NCI-H2029 (cell line): ENCODE measurements around the gene ECT2L.

Experiments
- DNase-seq: peaks from one replicate; lab custom pipeline; 2025; lab: John Stamatoyannopoulos, UW

The ECT2L gene

GRCh38 chr6:138803861-138804260 lies 8.0 kb downstream of the ECT2L start:
- no peak for DNase-seq

GRCh38 chr6:138805016-138805765 lies 9.3 kb downstream of the ECT2L start:
- DNase-seq = no peak

- no peak for DNase-seq
Measured at GRCh38 chr6:138806889-138807288, 11.0 kb downstream of the ECT2L start.

GRCh38 chr6:138809677-138810076 lies 13.8 kb downstream of the ECT2L start:
- no peak for DNase-seq

- no peak for DNase-seq
Measured at GRCh38 chr6:138811866-138812265, 16.0 kb downstream of the ECT2L start.

GRCh38 chr6:138814179-138814834 lies 18.4 kb downstream of the ECT2L start:
- no peak for DNase-seq

GRCh38 chr6:138815221-138815620 lies 19.3 kb downstream of the ECT2L start:
- DNase-seq = no peak

- no peak for DNase-seq
Measured at GRCh38 chr6:138815797-138816528, 20.1 kb downstream of the ECT2L start.

- peak; percentile 68 for DNase-seq
Measured at GRCh38 chr6:138817799-138818198, 21.9 kb downstream of the ECT2L start.

GRCh38 chr6:138818496-138819194 lies 22.8 kb downstream of the ECT2L start:
- DNase-seq = no peak

- DNase-seq = peak; percentile 15
Measured at GRCh38 chr6:138821519-138821918, 25.6 kb downstream of the ECT2L start.

GRCh38 chr6:138824482-138825144 lies 28.7 kb downstream of the ECT2L start:
- no peak for DNase-seq

GRCh38 chr6:138830248-138830647 lies 34.4 kb downstream of the ECT2L start:
- DNase-seq = no peak

GRCh38 chr6:138832182-138832581 lies 36.3 kb downstream of the ECT2L start:
- no peak for DNase-seq

GRCh38 chr6:138833816-138834539 lies 38.1 kb downstream of the ECT2L start:
- peak; percentile 53 for DNase-seq

- DNase-seq = no peak
Measured at GRCh38 chr6:138837246-138837645, 41.4 kb downstream of the ECT2L start.

GRCh38 chr6:138844192-138844591 lies 48.3 kb downstream of the ECT2L start:
- DNase-seq = no peak

GRCh38 chr6:138847884-138848283 lies 52.0 kb downstream of the ECT2L start:
- no peak for DNase-seq

- DNase-seq = no peak
Measured at GRCh38 chr6:138848461-138848860, 52.6 kb downstream of the ECT2L start.

- DNase-seq = no peak
Measured at GRCh38 chr6:138849791-138850190, 53.9 kb downstream of the ECT2L start.

- DNase-seq = no peak
Measured at GRCh38 chr6:138856654-138857053, 60.8 kb downstream of the ECT2L start.
